K562 (cell line): ENCODE data around the gene CEP192. TPM values are rescaled to one million over a fixed set of nuclear protein-coding genes. Genes with fewer than 3 reads are reported as not detected.

Experiments used
- ETS1 ChIP-seq: conservative IDR thresholded peaks from 2 replicates; pipeline ENCODE4 v1.6.1; 2011; ENCODE audit warnings: low read depth, mild to moderate bottlenecking, low read length; ENCODE audit not compliant: control insufficient read depth
- KLF1 ChIP-seq: fragments of 450-650 bp; IDR thresholded peaks from 2 replicates; pipeline ENCODE4 v1.6.1; 2016; ENCODE audit warnings: missing genetic modification characterization, missing compliant biosample characterization
- MCM5 ChIP-seq: fragments of 450-650 bp; IDR thresholded peaks from 2 replicates; pipeline ENCODE4 v1.6.1; 2016; ENCODE audit warnings: low read depth
- NKRF ChIP-seq: fragments of 450-650 bp; IDR thresholded peaks from 2 replicates; pipeline ENCODE4 v1.6.1; 2016; ENCODE audit warnings: borderline replicate concordance
- NR3C1 ChIP-seq: sonication (generic); formaldehyde crosslinking; IDR thresholded peaks from 2 replicates; pipeline ENCODE4 v1.8.1; 2022; ENCODE audit warnings: missing genetic modification reagents
- RFX1 ChIP-seq: fragments of 450-650 bp; IDR thresholded peaks from 2 replicates; pipeline ENCODE4 v1.6.1; 2016; ENCODE audit warnings: mild to moderate bottlenecking, moderate library complexity
- RFX5 ChIP-seq: IDR thresholded peaks from 2 replicates; pipeline ENCODE4 v1.6.1; 2011; ENCODE audit warnings: low read depth, mild to moderate bottlenecking, improper control_type of control experiment, low read length
- TARDBP ChIP-seq: fragments of 450-650 bp; IDR thresholded peaks from 2 replicates; pipeline ENCODE4 v1.6.1; 2016
- TCF7 ChIP-seq: sonication (generic); IDR thresholded peaks from 2 replicates; pipeline ENCODE4 v1.6.1; 2016; ENCODE audit warnings: antibody characterized with exemption, borderline replicate concordance
- TRIM25 ChIP-seq: fragments of 450-650 bp; IDR thresholded peaks from 2 replicates; pipeline ENCODE4 v1.7.0; 2016; ENCODE audit warnings: borderline replicate concordance
- ZNF398 ChIP-seq: fragments of 250-450 bp; sonication (Bioruptor Pico); IDR thresholded peaks from 2 replicates; pipeline ENCODE4 v1.8.0; 2021; ENCODE audit warnings: moderate library complexity, mild to moderate bottlenecking, inconsistent platforms
- ZNF592 ChIP-seq: fragments of 450-650 bp; IDR thresholded peaks from 2 replicates; pipeline ENCODE4 v1.6.1; 2017; ENCODE audit warnings: antibody characterized with exemption, mild to moderate bottlenecking
- ZNF639 ChIP-seq, 2 experiments: fragments of 200-800 bp in 1 of 2; sonication (Bioruptor generic) in 1 of 2; sonication (generic) in 1 of 2; formaldehyde crosslinking in 1 of 2; IDR thresholded peaks in 1 of 2; conservative IDR thresholded peaks in 1 of 2; 2 replicates each; pipeline versions ENCODE4 v1.5.0 to v1.6.1; 2016 to 2020; ENCODE audit warnings: missing compliant biosample characterization in 1 of 2, missing genetic modification characterization in 1 of 2, missing genetic modification reagents in 1 of 2
- polyA plus RNA-seq, 8 experiments: library from polyadenylated mRNA; depleted of rRNA in 4 of 8; stranded (reverse) in 5 of 8; unstranded in 3 of 8; fragments of >200 nt; fragmentation: Nextera tagmentation in 2 of 8; fragmentation: Illumina TruSeq in 1 of 8; extraction: Ambion mirVana in 2 of 8; extraction: Trizol in 1 of 8; gene quantifications; 2 replicates each; pipeline versions ENCODE4 v1.2.1 to v1.2.3, GENCODE V29; 2011 to 2014; ENCODE audit warnings: inconsistent platforms in 1 of 8, missing spikeins in 1 of 8
- total RNA-seq, 7 experiments: library from RNA; depleted of rRNA in 6 of 7; stranded (reverse); fragments of >200 nt in 6 of 7; fragmentation: Illumina TruSeq in 2 of 7; extraction: Trizol in 2 of 7; gene quantifications; 2 replicates each; pipeline versions ENCODE4 v1.2.1 to v1.2.3, GENCODE V29; 2011 to 2021; ENCODE audit warnings: low replicate concordance in 1 of 7

CEP192 gene
- total and polyA plus RNA-seq, 9 of the 15 experiments (the other 6 are each of a cell fraction or from before 2014, with no cell fraction given), result 14.4 to 54.4 (median 35.8) TPM

- TF ChIP-seq ZNF639 (CRISPR knock-in tag; conservative IDR thresholded peaks at IDR 0.05 in 1 of 2, IDR thresholded peaks at IDR 0.05 in 1 of 2), result peak in 1 of 2 experiments; percentile 92; a peak in 1 of 4 replicates
- no peak for TF ChIP-seq MCM5
- TF ChIP-seq KLF1 (tag), result peak; percentile 46
- TF ChIP-seq NR3C1 (CRISPR knock-in tag), result peak; percentile 96
- peak; percentile 76; the same call in 1 of the 2 replicates for TF ChIP-seq NKRF
- TF ChIP-seq ZNF398, result no peak
- TF ChIP-seq TCF7, result peak; percentile 41; the same call in 1 of the 2 replicates
- no peak for TF ChIP-seq TRIM25
- peak; percentile 99 for TF ChIP-seq ZNF592
- TF ChIP-seq TARDBP, result peak; percentile 55; the same call in 1 of the 2 replicates
- TF ChIP-seq ETS1, result peak; percentile 59; the same call in 1 of the 2 replicates
- no peak for TF ChIP-seq RFX5
- no peak for TF ChIP-seq RFX1
Measured at GRCh38 chr18:12948050-12948804, 42.9 kb upstream of the CEP192 start (continued).
